CD4-positive, alpha-beta T cell treated with Interleukin-17A for 4 hours (primary cell): ENCODE data around the gene KIAA1671.

Experiments
- DNase-seq: peaks from one replicate; pipeline ENCODE4 v3.0.0-alpha.2; 2020; ENCODE audit warnings: mixed read lengths

KIAA1671 gene

DNA sequence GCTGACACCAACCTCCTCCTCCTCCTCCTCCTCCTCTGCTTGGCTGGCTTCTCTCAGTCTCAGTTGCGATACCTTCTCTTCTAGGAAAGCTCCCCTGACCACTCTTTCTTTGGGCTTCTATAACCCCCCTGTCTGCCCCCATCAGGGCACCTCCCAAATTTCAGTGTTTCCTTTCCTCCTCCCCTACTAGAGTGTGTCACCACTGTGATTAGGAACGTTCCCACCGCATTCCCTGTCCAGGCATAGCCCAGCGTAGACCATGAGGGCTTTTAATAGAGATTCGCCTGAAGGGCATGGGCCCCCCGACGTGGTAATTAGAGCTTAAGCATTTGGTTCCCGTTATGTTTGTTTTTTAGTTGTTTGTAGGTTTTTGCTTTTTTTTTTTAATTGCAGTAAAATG, 65.5 kb downstream of the KIAA1671 start:
- no peak for DNase-seq

DNA sequence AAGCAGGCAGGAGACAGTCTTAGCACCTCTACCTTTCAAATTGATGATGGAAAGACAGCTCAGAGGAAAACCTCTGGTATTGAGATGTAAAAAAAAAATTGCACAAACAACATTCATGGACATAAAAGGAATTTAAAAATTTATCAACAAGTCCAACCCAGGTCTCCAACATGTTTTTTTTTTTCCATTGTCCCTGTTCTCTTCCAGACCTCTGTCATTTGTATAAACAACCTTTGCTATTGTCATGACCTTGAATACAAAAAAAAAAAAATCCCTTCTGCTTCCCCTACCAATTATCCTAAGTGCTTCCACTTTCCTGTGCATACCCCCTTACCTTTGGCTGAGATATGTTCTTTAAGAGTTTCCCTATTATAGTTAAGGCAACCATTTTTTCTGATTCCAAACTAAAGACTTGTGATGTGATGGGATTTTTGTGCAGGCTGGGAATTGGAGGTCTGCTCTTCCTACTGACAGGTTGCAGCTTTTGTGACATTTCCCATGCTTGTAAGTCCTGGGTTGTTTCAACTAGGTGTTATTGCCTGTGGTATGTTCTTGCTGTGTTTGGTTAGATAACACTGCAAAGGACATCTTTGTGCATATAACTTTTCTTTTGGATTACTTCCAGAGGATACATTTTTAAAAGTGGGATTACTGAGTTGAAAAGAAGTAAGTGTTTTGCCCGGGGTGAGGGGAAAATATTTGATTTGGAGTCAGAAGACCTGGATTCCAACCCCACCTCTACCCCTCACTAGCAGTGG, 67.1 kb downstream of the KIAA1671 start:
- DNase-seq, result no peak

DNA sequence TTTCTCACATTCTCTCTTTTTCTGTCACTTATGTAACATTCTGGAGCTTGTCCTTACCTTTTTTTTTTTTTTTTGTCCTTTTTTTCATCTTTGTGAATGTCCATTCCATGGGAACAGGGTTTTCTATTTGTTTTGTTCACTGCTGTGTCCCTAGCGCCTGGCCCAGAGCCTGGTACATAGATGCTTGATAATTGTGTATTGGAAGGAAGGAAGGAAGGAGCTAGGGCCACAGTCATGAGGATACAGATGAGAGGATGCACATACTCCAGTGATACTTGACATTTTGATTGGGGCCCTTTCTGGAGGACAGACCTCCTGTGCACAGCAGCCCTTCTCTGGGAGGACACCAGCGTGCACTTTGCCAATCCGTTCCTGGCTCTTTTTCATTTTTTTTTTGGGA, 68.9 kb downstream of the KIAA1671 start:
- no peak for DNase-seq

DNA sequence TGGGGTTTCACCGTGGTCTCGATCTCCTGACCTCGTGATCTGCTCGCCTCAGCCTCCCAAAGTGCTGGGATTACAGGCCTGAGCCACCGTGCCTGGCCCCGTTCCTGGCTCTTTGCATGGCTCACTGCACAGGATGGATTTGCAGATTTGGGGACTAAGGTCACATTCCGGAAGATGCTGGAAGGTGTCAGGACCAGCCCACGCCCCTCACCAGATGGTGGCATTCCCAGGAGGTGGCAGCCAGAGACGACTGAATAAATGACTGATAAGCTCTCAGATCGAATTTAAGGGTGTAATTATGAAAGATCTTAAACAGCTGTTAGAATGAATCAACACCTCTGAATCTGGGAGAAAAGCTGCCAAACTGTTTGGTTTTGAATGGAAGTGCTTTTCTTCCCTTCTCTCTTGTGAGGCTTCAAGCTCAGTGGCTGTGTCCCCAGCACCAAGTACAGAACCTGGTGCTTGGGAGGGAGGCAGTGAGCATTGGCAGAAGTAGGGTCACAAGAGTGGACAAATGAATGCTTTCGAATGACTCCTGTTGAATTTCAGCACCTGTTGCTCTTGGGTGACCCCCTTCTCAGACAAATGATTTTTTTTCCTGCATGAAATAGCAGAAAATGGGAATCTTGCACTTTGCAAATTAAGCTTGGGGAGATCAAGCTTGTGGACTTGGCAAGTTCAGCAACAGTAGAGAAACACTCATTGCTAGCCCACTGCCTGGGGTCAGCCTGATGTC, 69.6 kb downstream of the KIAA1671 start:
- DNase-seq, result no peak

DNA sequence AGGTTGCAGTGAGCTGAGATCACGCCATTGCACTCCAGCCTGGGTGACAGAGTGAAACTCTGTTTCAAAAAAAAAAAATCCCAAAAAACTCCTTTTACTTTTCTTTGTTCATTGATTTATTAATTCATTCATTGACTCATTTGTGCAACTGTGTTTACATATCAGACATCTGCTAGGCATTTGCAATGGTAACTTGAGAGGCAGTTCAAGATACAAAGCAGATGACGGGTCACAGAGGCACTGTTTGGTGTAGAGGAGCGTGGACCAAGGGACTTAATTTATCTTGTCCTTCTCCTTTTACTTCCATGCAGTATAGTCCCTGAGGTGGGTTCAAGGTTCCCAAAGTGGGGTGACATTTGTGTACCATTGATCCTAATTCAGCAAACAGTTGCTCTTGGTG, 71.4 kb downstream of the KIAA1671 start:
- no peak for DNase-seq

DNA sequence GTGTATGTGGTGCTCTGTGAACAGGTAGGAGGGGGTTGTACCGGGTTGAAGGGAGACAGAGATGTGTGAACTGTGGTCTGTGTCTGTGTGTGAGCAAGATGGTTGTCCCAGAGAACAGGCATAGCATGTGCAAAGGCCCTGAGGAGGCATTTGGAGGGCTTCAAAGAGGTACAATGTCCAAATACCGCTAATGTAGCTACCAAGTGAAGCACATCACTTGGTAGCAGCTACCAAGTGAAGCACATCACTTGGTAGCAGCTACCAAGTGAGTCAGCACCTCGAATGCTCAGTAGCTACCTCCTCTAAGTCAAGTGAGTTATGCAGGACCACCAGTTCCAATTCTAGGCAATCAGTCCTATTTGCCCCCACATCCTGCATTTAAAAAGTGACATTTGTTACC, 72.4 kb downstream of the KIAA1671 start:
- DNase-seq, result no peak

DNA sequence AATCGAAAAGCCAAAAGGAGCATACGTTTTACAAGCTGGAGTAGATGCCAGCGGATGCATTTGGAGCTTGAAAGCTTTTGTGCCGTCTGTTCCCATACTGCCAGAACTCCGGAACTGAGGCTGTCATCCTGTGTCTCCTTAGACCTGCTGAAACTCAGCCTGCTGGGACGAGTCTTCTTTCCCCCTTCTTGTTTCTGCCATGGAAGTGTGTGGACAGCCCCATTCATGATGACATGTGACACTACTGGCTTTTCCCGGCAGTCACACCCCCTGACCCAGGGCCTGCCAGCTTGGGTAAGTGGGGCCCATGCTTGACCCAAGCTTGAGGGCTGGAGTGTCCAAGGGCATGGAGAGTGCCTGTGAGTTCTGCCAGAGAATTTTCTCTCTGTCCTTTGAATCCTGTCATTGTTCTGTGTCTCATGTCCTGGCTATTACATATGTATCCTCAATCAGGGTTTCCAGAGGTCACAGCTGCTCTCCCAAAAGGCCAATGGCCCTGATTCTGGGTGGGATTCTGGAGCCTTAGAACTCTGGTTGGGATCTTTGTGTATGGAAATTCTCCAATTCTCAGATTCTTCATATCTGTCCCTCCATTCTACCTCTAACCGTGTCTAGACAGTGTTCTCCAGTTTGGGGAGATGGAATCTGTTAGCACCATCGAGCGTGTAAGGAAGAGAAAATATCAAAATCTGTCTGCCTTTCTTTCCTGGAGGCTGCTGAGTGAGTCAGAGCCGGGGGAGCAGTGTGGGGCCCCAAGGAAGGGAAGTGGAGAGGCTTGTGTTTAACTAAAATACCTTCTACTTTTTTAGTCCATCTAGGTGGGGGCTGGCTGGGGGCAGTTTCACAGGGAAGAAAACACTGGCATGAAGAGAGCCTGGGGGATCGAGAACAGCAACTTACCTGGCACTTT, 73.2 kb downstream of the KIAA1671 start:
- no peak for DNase-seq

DNA sequence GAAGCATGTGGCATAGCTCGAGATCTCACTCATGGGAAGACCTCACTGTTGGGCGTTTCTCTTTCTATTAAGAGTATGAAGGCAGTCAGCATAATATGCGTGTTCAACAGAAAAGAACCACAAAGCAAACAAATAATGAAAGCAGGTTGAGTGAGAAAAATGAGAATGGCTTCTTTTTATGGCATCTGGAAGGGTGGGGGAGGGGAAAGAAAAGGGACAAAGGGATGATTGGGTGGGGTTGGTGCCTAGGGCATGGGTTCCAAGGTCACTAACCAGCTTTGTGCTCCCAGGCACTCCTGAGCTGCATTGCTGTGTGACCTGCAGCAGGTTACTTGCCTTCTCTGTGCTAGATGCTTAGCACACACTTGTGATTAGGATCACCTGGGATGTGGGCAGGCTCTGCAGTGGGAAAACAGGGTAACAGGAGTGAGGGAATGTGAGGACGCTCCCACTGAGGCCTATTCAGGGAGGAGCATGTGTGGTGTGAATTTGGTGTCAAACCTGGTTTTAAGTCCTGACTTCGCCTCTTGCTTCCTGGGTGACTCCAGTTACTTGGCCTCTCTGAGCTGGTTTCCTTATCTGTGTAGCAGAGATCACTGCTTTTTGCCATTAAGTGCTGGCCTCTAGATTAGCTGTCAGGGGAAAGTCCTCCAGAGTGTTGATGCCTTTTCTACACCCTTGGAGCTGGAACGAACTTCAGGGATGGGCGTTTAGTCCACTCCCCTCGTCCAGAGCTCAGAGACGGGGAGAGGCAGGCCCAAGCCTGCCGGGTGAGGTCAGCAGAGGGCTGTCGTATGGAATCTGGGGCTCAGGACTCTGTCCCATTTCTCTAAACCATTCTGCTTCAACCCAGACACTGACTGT, 74.8 kb downstream of the KIAA1671 start:
- DNase-seq, result no peak

DNA sequence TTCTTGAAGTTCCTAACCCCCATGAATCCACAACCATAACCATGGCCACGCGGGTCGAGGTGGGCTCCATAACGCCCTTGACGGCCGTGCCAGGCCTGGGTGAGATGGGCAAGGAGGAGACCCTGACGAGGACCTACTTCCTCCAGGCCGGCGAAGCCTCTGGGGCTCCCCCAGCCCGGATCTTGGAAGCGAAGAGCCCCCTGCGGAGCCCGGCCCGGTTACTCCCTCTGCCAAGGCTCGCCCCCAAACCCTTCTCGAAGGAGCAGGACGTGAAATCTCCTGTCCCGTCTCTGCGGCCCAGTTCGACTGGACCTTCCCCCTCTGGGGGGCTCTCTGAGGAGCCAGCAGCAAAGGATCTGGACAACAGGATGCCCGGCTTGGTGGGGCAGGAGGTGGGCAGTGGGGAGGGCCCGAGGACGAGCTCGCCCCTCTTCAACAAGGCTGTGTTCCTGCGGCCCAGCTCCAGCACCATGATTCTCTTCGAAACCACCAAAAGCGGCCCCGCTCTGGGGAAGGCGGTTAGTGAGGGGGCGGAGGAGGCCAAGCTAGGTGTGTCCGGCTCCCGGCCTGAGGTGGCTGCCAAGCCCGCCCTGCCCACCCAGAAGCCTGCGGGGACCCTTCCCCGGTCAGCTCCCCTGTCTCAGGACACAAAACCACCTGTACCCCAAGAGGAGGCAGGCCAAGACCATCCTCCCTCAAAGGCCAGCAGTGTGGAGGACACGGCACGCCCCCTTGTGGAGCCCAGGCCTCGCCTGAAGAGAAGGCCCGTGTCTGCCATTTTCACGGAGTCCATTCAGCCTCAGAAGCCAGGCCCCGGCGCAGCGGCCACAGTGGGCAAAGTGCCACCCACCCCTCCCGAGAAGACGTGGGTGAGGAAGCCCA, 75.7 kb downstream of the KIAA1671 start:
- no peak for DNase-seq

DNA sequence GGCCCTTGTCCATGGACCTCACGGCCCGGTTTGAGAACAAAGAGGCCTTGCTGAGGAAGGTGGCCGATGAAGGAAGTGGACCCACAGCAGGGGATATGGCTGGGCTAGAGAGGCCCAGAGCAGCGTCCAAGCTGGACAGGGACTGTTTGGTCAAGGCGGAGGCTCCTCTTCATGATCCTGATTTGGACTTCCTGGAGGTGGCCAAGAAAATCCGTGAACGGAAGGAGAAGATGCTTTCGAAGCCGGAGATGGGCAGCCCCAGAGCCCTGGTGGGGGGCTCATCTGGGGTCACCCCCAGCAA, 76.3 kb downstream of the KIAA1671 start:
- DNase-seq, result no peak

DNA sequence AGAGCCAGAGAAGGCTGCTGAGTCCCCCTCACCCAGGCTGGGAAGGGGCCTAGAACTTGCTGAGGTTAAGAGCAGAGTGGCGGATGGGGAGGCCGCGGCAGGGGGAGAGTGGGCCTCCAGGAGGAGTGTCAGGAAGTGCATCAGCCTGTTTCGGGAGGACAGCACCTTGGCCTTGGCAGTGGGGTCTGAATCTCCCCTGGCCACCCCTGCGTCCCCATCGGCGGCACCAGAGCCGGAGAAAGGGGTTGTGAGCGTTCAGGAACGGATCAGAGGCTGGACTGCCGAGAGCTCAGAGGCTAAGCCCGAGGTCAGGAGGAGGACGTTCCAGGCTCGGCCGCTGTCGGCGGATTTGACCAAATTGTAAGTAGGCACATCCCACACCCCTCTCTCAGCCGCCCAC, 76.7 kb downstream of the KIAA1671 start:
- DNase-seq, result no peak

DNA sequence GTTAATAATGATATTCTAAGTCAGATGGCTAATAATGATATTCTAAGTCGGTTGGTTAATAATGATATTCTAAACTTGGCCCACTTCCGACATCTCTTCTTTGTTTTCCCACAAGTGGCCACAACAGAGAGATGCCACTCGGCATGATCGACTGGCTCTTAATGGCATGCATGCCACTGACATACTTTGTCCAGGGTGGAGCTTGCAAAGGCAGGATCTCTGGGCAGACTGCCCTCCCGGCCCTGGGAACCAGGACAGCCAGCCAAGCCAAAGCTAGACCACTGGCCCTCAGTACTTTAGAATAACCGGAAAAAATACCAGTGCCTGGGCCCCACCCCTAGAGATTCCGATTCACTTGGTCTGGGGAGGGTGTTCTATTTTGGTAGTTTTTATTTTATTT, 78.1 kb downstream of the KIAA1671 start:
- no peak for DNase-seq

DNA sequence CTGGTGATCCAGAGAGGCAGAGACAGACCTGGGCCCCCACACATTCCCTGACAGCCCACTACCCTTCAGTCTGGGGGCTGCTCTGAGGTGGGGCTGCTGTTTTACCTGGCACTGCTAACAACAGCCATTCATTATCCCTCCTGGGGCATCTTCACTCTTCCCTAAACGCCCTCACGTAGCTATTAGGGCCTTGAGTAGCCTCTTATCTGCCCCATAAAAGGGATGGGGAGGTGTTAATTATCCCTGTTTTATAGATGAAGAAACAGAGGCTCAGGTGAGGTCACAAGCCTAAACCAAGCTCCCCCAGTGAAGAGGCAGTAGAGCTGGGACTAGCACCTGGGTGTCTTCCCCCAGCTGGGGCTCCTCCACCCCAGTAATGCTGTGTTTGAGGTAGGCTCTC, 79.5 kb downstream of the KIAA1671 start:
- DNase-seq, result no peak

DNA sequence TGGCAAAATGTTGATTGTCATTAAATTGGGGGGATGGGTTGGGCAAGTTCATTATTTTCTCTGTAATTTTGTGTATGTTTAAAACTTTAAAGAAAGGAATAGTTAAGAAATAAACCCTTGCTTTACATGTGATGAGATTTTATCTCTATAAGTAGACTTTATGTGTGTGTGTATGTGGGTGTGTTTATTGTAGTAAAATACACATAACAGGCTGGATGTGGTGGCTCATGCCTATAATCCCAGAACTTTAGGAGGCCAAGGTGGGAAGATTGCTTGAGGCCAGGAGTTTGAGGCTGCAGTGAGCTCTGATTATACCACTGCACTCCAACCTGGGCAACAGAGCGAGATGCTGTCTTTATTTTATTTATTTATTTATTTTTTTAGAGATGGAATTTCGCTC, 83.2 kb downstream of the KIAA1671 start:
- no peak for DNase-seq

DNA sequence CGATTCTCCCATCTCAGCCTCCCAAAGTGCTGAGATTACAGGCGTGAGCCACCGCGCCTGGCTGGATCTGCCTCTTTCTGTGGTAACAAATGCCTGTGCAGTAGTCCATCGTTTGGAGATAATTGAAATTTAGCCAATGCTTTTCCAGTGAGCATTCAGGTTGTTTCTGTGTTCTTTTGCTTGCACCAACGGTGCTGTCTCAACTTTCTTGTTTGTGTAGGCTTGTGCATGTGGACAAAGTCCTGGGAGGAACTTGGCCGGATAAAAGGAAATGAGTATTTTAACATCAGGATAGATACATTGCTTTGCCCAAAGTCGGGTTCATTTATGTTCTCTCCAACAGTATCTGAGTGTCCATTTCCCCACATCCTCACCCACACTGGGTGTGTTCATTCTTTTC, 85.7 kb downstream of the KIAA1671 start:
- no peak for DNase-seq

DNA sequence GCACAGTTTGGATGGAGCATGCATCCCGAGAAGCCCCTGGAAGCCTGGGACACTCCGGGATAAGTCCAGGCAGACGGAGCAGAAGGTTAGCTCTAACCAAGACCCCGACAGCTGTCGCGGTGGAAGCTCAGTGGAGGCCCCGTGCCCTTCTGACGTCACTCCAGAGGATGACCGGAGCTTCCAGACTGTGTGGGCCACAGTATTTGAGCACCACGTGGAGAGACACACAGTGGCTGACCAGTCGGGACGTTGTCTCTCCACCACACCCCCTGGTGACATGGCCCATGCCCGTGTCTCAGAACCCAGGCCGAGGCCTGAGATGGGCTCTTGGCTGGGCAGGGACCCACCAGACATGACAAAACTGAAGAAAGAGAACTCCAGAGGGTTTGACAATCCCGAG, 86.3 kb downstream of the KIAA1671 start:
- no peak for DNase-seq

DNA sequence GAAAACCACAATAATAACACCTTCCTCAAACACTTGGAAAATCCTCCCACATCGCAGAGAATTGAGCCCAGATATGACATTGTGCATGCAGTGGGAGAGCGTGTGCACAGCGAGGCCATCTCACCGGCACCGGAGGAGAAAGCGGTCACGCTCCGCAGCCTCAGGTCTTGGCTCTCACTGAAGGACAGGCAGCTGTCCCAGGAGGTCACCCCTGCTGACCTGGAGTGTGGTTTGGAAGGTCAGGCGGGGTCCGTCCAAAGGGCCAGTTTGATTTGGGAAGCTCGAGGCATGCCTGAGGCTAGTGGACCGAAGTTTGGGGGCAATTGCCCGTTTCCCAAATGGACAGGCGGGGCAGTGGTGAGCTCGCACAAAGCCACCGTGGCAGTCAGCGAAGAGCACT, 86.7 kb downstream of the KIAA1671 start:
- DNase-seq, result no peak

DNA sequence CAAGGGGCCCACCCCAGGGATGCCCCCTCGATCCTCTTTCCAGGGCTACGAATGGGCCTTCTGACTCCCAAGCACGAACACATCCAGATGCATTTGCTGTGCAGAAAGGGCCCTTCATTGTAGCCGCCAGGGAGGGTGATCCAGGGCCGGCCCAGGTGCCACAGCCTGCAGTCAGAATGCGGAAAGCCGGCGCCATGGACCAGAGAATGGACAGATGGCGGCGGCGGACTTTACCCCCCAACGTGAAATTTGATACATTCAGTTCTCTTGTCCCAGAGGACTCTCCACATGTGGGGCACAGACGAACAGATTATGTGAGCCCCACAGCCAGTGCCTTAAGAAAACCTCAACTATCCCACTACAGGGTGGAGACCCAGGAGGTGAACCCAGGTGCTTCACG, 87.2 kb downstream of the KIAA1671 start:
- no peak for DNase-seq

DNA sequence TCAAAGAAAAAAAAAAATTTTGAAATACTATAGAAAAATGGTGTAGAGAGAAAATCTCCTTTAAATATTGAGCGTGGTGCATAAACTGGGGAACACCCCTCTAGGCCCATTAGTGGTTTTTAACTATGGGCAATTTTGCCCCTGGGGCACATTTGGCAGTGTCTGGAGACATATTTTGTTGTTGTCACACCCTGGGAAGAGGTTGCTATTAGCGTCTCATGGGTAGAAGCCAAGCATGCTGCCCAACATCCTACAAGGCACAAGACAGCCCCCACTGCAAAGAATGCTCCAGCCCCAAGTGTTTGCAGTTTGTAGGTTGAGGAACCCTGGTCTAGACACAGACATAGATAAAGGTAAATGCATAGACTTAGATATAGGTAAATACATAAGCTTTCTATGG, 92.6 kb downstream of the KIAA1671 start:
- no peak for DNase-seq

DNA sequence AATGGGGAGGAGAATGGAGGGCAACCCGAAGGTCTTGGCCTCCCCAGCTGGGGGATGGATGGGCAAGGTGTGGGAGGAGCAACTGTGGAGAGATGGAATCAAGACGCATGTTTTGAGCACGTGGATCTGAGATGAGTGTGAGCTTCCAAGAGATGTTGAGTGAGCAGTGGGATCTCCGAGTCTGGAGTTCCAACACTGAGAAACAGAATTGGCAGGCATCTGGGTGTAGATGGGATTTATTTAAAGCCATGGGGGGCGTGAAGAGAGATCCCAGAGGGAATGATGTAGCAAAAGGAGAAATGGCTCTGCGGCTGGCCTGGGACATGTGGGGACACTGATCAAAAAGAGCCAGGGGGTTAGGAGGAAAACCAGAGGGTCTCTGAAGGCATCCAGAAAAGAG, 95.6 kb downstream of the KIAA1671 start:
- no peak for DNase-seq
